Inflammatory macrophage treated with lipopolysaccharide for 1 hour (primary cell): Measurements from ENCODE around the gene OR7G2.
"Not testable (repeated sequence)": the region's sequence is repeated elsewhere in the genome, so short reads cannot be mapped to it uniquely, and the experiment has no call there.

Experiments
- DNase-seq, 2 donors: peaks; one replicate each; pipeline ENCODE4 v3.0.0-alpha.2; 2020 to 2022

Gene OR7G2

DNA sequence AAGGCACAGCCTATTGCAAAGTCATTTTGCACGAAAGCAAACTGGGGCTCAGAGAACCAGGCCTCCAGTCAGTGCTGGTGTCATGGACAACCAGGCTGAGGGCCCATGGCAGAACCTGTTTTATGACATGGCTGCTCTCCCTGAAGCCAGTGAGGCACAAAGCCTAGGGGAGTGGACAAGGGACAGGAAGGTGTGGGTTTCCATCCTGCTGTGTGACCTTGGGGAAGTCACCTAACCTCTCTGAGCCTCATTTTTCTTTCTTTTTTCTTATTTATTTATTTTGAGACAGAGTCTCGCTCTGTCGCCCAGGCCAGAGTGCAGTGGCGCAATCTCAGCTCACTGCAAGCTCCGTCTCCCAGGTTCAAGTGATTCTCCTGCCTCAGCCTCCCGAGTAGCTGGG is 35.6 kb downstream of the OR7G2 start:
- not testable (repeated sequence) for DNase-seq

DNA sequence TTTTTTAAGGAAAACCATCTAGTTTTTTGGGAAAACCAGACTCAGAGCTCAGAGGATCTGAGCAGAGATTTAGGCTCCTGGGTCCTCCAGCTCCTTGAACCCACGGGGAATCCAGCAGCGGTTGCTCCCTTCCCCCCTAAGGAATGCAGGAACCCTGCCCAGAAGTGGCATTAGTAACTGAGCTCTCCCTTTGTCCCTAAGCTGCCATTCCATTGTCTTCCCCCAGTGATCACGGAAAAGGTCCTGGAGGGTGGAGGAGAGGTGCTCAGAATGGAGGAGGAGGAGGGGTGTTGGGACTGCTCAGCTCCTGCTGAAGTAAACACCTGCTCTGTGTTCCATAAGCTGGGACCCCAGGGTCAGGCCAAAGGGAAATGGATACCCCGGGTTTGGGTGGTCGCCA is 37.2 kb downstream of the OR7G2 start:
- DNase-seq: no peak

DNA sequence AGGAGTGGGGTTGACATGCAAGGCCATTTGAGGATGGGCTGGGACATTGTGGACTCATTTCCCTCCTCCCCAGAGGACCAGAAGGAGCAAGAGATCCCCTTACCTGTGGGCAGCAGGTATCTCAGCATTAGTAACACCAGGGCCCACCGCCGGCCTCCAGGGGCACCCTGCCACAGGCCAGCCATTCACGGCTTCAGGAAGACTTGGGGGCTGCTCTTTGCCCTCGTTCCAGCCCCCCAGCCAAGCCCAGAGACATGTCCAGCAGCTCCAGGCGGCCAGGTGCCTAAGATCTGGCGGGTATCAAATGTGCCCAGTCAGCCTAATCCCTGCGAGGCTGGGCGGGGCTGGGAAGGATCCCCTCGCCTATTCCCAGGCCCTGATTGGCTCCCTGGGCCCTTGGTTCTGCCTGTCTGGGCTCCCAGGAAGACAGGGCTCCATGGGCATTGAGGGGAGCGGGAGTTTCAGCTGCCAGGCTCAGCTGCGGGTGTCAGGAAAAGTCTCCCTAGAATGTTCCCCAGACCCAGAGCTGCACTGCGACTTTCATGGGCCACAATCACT is 41.7 kb downstream of the OR7G2 start:
- no peak for DNase-seq

DNA sequence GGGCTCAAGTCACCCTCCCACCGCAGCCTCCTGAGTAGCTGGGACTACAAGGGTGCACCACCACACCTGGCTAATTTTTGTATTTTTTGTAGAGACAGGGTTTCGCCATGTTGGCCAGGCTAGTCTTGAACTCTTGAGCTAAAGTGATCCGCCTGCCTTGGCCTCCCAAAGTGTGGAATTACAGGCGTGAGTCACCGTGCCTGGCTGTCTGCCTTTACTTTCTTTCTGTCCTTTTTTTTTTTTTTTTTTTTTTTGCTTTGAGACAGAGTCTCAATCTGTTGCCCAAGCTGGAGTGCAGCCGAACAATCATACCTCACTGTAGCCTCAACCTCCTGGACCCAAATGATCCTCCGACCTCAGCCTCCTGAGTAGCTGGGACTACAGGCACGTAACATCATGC is 45.4 kb downstream of the OR7G2 start:
- no peak for DNase-seq

DNA sequence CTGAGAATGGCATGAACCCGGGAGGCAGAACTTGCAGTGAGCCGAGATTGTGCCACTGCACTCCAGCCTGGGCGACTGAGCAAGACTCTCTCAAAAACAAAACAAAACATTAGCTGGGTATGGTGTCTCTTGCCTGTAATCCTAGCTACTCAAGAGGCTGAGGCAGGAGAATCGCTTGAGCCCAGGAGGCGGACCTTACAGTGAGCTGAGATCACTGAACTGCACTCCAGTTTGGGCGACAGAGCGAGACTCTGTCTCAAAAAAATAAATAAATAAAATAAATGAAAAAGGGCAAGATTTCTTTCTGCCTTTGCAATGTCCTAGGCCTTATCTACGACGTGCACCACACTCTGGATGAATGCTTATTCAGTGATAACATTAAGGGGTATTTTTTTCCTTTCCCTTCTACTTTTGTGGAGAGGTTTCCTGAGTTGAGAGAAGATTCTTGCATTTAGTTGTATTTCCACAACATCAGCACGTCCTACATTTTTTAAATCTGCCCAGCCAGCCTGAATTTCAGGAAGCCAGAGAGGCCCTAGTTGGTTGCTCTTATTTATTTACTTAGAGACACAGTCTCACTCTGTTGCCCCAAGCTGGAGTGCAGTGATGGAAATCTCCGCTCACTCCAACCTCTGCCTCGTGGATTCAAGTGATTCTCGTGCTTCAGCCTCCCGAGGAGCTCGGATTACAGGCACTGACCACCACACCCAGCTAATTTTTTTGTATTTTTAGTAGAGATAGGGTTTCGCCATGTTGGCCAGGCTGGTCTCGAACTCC is 46.5 kb downstream of the OR7G2 start:
- no peak for DNase-seq

DNA sequence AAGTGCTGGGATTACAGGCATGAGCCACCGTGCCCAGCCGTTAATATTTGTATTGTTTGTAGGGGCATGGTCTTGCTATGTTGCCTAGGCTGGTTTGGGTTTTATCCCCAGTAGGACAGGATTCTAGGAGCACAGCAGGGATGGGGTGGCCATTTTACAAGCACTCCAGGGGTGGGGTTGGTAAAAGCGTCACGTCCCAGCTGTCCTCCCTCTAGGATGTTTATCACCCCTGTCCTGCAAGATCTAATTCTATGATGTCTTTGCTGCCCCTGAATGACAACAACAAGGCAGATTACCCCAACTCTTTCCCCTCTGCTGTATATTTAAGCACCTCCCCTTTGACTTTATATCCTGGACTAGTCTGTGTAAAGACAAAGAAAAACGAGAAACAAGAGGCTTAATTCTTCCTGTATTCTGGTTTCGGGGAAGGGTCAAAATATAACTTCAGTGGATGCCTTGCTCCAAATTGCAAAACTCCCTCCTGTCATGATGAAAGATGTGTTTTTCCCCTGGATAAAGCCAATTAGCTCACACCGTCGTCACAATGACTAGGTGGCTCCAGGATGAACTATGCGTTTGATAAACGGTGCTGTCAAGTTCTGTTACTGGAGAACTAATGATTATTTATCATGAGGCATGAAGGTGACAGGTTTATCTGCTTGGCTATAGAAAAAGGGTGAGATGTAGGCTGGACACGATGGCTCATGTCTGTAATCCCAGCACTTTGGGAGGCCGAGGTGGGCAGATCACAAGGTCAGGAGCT is 48.2 kb downstream of the OR7G2 start:
- DNase-seq: peak; percentile 25 to 41

DNA sequence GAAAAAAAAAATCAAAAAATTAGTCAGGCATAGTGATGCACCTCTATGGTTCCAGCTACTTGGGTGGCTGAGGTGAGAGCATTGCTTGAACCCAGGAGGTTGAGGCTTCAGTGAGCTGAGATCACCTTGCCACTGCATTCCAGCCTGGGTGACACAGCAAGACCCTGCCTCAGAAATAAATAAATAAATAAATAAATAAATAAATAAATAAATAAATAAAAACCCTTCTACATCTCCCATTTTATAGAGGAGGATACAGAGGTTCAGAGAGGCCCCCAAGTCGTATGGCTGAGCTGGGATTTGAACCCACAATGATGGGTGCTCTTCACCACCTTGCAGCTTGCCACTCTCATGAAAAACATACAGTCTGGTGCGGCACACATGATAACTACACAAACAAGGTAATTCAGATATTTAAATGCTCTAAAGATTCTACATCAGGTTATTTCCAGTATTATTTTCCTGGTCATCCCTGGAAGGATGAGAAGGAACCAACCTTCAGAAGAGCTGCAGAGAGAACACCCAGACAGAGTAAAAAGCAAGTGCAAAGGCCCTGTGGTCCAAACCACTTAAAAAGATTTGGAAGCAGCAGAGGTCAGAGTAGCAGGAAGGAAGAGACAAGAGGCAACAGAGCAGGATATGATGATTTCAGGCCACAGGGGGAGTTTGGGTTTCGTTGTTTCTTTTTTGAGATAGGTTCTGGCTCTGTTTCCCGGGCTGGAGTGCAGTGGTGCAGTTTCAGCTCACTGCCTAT is 49.6 kb downstream of the OR7G2 start:
- no peak for DNase-seq

DNA sequence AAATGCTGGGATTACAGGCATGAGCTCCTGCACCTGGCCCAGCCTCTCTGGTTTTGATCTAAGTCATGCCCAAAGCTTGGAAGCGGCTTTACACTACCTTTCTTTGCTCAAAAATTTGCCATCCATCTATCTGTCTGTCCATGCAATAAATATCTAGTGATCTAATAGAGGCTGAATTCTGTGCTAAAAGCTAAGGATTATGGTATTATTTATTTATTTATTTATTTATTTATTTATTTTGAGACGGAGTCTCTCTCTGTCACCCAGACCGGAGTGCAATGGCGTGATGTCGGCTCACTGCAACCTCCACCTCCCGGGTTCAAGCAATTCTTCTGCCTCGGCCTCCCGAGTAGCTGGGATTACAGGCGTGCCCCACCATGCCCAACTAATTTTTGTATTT is 51.1 kb downstream of the OR7G2 start:
- DNase-seq: not testable (repeated sequence)

DNA sequence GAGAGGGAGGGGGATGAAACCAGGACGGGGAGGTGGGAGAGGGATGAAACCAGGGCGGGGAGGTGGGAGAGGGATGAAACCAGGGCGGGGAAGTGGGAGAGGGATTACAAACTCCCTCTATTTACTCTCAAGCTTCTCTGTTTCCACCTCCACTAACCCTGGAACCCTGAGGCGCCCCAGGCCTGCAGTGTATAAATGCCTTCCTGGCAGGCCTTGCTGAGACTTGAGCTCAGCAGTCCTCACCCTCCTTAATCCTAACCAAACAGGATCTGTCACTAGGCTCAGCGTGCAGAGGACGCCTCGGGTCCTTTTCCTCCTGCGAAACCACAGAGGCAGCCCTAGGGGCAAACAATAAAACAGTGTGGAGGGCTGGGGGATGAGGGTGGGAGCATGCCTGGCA is 52.5 kb downstream of the OR7G2 start:
- no peak for DNase-seq

DNA sequence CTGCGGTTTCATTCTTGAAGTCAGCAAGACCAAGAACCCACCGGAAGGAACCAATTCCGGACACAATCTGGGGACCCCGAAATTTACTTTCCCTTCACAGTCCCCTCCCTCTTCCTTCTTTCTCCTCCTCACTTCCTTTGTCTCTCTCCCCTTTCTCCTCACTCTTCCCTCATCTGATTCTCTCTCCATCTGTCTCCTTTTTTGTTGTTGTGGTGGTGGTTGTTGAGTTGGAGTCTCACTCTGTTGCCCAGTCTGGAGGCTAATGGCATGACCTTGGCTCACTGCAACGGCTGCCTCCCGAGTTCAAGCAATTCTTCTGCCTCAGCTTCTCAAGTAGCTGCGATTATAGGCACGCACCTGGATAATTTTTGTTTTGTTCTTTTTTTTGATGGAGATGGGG is 53.1 kb downstream of the OR7G2 start:
- no peak for DNase-seq

DNA sequence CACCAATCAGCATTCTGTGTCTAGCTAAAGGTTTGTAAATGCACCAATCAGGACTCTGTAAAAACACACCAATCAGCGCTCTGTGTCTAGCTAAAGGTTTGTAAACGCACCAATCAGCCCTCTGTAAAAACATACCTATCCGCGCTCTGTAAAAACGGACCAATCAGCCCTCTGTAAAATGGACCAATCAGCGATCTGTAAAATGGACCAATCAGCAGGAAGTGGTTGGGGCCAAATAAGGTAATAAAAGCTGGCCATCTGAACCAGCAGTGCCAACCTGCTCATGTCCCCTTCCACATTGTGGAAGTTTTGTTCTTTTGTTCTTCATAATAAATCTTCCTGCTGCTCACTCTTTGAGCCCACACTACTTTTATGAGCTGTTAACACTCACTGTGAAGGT is 53.6 kb downstream of the OR7G2 start:
- DNase-seq: not testable (repeated sequence)

DNA sequence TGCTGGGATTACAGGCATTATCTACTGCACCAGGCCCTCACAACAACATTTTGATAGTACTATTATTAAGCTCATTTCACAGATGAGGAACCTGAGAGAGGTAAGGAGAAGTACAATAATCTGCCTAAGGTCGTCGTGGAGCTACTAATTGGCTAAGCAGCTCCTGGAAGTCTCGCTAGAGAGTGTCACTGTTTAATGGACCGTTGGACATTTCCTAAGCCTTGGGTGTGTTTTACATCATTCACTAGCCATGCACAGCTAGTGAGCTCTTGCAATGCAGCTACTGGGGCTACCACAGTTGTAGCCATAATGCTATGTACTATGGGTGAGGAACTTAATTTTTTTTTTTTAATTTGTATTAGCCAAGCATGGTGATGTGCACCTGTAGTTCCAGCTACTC is 54.4 kb downstream of the OR7G2 start:
- DNase-seq: no peak
